ENCODE results near the gene RTL5.

GRCh38 chrX:72120837-72121236 lies 10.9 kb downstream of the RTL5 start:
- TF ChIP-seq CTCF (conservative IDR thresholded peaks at IDR 0.05; ENCODE audit: low read length): no peak
- no peak for TF ChIP-seq EZH2phosphoT487 (IDR thresholded peaks at IDR 0.05; ENCODE audit: borderline replicate concordance)
